GM15510 (cell line): ENCODE data around the gene SETD7.

ENCODE experiments used
- POLR2A ChIP-seq: IDR thresholded peaks from 3 replicates; pipeline ENCODE4 v1.6.1; 2011; ENCODE audit warnings: borderline replicate concordance; ENCODE audit not compliant: insufficient read length; ENCODE audit errors: extremely low read depth

The SETD7 gene

DNA sequence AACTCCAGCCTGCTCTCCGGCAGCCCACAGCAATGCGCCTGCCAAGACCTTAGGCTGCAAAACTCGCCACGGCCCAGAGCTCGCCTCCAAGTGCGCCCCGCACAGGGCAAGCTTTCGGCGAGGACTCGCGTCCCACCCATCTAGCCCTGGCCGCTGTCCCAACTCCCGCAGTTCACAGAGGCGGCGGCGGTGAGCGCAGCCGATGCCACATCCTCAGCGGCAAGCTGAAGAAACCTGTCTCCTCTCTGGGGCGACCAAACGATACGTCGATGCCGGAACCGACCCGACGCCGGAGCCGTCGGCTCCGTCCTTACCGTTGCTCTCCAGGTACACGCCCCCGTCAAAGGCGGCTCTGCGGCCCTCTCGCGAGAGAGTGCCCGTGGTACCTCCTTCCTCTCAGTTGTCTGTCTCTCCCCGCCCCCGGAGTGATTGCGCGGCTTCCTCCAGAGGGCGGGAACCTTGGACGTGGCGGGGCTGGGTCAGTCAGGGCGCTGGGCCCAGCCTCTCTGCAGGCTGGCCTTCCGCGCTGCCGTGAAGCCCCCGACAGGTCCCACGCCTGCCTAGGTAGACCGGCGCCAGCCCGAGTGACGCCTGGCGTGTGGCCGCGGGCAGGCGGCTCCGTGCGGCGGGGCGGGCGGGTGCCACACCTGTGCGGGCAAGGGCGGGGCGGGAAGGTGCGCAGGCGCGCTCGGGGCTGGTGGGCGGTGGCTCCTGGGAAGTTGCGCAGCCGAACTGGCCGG is 102.5 kb downstream of the SETD7 start:
- peak; percentile 88 for TF ChIP-seq POLR2A

DNA sequence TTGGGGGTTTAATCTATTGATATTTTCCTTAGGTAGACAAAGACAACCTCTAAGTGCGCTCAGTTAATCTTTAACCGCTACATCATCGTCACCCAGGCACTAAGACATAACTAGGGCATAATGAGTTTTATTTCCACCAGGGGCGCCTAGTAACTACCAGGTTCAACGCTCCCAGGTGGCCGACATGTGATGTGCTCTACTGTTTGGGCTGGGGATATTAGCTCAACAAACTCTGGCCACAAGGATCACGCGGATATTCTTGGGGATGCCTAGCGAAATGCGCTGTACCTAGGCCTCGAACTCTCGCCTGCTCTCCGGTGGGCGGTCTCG is 103.0 kb downstream of the SETD7 start:
- no peak for TF ChIP-seq POLR2A

DNA sequence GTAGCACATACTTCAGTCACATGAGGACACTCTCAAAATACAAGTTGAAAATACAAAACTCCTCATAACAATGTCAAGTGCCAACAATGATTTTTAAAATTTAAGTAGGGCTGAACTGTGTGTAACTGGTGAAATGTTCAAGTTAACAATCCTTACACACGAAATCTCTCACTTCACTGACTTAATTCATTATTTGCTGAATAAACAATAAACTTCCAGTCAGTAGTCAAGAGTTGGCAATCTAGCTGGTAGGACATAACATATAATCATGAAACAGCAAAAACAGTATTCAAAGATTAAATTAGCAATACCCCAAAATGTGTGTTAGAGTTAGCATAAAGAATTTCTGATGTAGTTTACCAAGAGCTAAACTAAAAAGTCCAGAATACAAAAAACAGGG is 104.0 kb downstream of the SETD7 start:
- no peak for TF ChIP-seq POLR2A

- no peak for TF ChIP-seq POLR2A
Measured at GRCh38 chr4:139450586-139450985, 105.4 kb downstream of the SETD7 start.
